ENCODE measurements around the gene SFXN3. TPM values are rescaled to one million over a fixed set of nuclear protein-coding genes. Genes with fewer than 3 reads are reported as not detected.

Gene SFXN3
- total RNA-seq, 4 donors from 2014 or later: 55.5 to 127 (median 79.6) TPM

GRCh38 chr10:101072923-101073322 lies 41.9 kb downstream of the SFXN3 start:
- no peak overlapping the region for H3K4me3 ChIP-seq (ENCODE audit: low read depth, poor library complexity, severe bottlenecking)
- WGBS, 2 donors: 56 to 65% methylated on average over 9 of the region's 9 CpGs
- no peak for DNase-seq (ENCODE audit: low spot score in 2 of 2)
- intact Hi-C loops (cut with DNase I; ENCODE audit: low total_unique reads): no loop called here
- TF ChIP-seq POLR2A (IDR thresholded peaks at IDR 0.05) (no peak), CTCF (IDR thresholded peaks at IDR 0.05) (no peak)

- no peak for TF ChIP-seq CTCF (IDR thresholded peaks at IDR 0.05)
- TF ChIP-seq POLR2A (IDR thresholded peaks at IDR 0.05): no peak
- intact Hi-C loops (cut with DNase I; ENCODE audit: low total_unique reads): no loop called here
- no peak for DNase-seq (ENCODE audit: low spot score in 2 of 2)
- no peak overlapping the region for H3K4me3 ChIP-seq (ENCODE audit: low read depth, poor library complexity, severe bottlenecking)
- 13 to 18% methylated on average over 13 of the region's 13 CpGs for WGBS, 2 donors
These were observed 42.6 kb downstream of the SFXN3 start for GRCh38 chr10:101073631-101074030.

GRCh38 chr10:101075775-101076174 lies 44.7 kb downstream of the SFXN3 start:
- no peak overlapping the region for H3K4me3 ChIP-seq (ENCODE audit: low read depth, poor library complexity, severe bottlenecking)
- 8 to 12% methylated on average over 4 of the region's 4 CpGs for WGBS, 2 donors
- DNase-seq (ENCODE audit: low spot score in 2 of 2): no peak
- TF ChIP-seq POLR2A (IDR thresholded peaks at IDR 0.05): no peak
- no peak for TF ChIP-seq CTCF (IDR thresholded peaks at IDR 0.05)
- intact Hi-C loops (cut with DNase I; ENCODE audit: low total_unique reads): no loop called here

GRCh38 chr10:101076630-101077029 lies 45.6 kb downstream of the SFXN3 start:
- no peak overlapping the region for H3K4me3 ChIP-seq (ENCODE audit: low read depth, poor library complexity, severe bottlenecking)
- intact Hi-C loops (cut with DNase I; ENCODE audit: low total_unique reads): no loop called here
- TF ChIP-seq POLR2A (IDR thresholded peaks at IDR 0.05) (no peak), CTCF (IDR thresholded peaks at IDR 0.05) (no peak)
- 74% methylated on average over 5 of the region's 5 CpGs for WGBS, 2 donors
- DNase-seq (ENCODE audit: low spot score in 2 of 2): no peak

GRCh38 chr10:101079874-101080273 lies 48.8 kb downstream of the SFXN3 start:
- no peak for DNase-seq (ENCODE audit: low spot score in 2 of 2)
- intact Hi-C loops (cut with DNase I; ENCODE audit: low total_unique reads): no loop called here
- WGBS, 2 donors: 41 to 50% methylated on average over 1 of the region's 1 CpG
- no peak overlapping the region for H3K4me3 ChIP-seq (ENCODE audit: low read depth, poor library complexity, severe bottlenecking)
- TF ChIP-seq CTCF (IDR thresholded peaks at IDR 0.05) (no peak), POLR2A (IDR thresholded peaks at IDR 0.05) (no peak)

All from lower leg skin (tissue), 4 donors.